Stimulated activated naive CD8-positive, alpha-beta T cell treated with anti-CD3 and anti-CD28 coated beads, Interleukin-15, Interleukin-2, amounts not matched to agents 100 ng/mL and 50 ng/mL, for 24 hours (primary cell): ENCODE measurements around the gene ZNF207.
"Not testable (repeated sequence)": the region's sequence is repeated elsewhere in the genome, so short reads cannot be mapped to it uniquely, and the experiment has no call there.

Experiments used
- H3K27ac Mint-ChIP-seq: one replicate; pipeline ENCODE4 v1.8.0; 2021; ENCODE audit warnings: mild to moderate bottlenecking, mixed read lengths
- H3K27me3 Mint-ChIP-seq: one replicate; pipeline ENCODE4 v1.8.0; 2021; ENCODE audit warnings: mixed read lengths
- H3K36me3 Mint-ChIP-seq: one replicate; pipeline ENCODE4 v1.8.0; 2021; ENCODE audit warnings: low read depth, mixed read lengths
- H3K4me1 Mint-ChIP-seq: one replicate; pipeline ENCODE4 v1.8.0; 2021; ENCODE audit warnings: low read depth, mixed read lengths
- H3K4me3 Mint-ChIP-seq: one replicate; pipeline ENCODE4 v1.8.0; 2021; ENCODE audit warnings: mild to moderate bottlenecking, mixed read lengths
- H3K9me3 Mint-ChIP-seq: one replicate; pipeline ENCODE4 v1.8.0; 2021; ENCODE audit warnings: mixed read lengths

The ZNF207 gene

GRCh38 chr17:32388613-32389459, 38.9 kb downstream of the ZNF207 start:
- Mint-ChIP-seq H3K9me3 (no peaks in the 10 kb centered on the region), H3K4me1 (peaks cover 5% of the 10 kb centered on the region), H3K27ac (no peak overlapping the region), H3K27me3 (no peaks in the 10 kb centered on the region), H3K4me3 (no peak overlapping the region), H3K36me3 (peaks cover 18% of the 10 kb centered on the region)

DNA sequence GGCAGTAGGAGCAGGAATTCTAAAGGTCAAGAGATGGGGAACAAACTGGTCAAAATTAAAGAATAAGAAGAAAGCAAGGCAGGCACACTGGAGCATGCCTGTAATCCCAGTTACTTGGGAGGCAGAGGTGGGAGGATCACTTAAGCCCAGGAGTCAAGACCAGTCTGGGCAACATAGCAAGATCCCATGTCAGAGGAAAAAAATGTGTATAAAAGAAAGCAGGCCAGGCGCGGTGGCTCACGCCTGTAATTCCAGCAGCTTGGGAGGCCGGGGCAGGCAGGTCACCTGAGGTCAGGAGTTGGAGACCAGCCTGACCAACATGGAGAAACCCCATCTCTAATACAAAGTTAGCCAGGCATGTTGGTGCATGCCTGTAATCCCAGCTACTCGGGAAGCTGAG, 43.9 kb downstream of the ZNF207 start:
- Mint-ChIP-seq H3K36me3 (peaks cover 14% of the 10 kb centered on the region), H3K4me3 (no peak overlapping the region), H3K9me3 (no peaks in the 10 kb centered on the region), H3K27me3 (no peaks in the 10 kb centered on the region), H3K4me1 (no peaks in the 10 kb centered on the region), H3K27ac (no peak overlapping the region)

GRCh38 chr17:32396343-32396742, 46.4 kb downstream of the ZNF207 start:
- Mint-ChIP-seq H3K27ac (no peak overlapping the region), H3K4me1 (no peaks in the 10 kb centered on the region), H3K4me3 (no peak overlapping the region), H3K36me3 (peaks cover 9% of the 10 kb centered on the region), H3K9me3 (no peaks in the 10 kb centered on the region), H3K27me3 (no peaks in the 10 kb centered on the region)

DNA sequence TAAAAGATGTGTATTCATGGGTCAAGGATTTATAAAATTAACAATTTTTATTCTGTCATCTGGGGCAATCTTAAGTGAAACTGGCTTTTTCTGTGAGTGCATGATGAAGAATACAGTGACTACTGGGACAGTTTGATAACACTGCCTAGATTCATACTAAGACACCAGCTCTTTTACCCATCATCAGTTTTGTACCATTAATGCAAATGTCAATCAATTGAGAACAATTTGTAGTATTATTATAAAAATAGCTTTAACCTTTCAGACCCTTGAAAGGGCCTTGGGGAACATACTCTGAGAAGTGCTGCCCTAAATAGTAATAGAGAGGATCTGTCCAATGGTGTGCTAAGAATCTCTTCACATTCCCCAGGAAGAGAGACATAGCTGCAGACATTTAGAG, 49.0 kb downstream of the ZNF207 start:
- peaks cover 4% of the 10 kb centered on the region for H3K36me3 Mint-ChIP-seq
- no peaks in the 10 kb centered on the region for H3K27me3 Mint-ChIP-seq
- no peak overlapping the region for H3K4me3 Mint-ChIP-seq
- H3K4me1 Mint-ChIP-seq: no peaks in the 10 kb centered on the region
- H3K9me3 Mint-ChIP-seq: no peaks in the 10 kb centered on the region
- no peak overlapping the region for H3K27ac Mint-ChIP-seq

DNA sequence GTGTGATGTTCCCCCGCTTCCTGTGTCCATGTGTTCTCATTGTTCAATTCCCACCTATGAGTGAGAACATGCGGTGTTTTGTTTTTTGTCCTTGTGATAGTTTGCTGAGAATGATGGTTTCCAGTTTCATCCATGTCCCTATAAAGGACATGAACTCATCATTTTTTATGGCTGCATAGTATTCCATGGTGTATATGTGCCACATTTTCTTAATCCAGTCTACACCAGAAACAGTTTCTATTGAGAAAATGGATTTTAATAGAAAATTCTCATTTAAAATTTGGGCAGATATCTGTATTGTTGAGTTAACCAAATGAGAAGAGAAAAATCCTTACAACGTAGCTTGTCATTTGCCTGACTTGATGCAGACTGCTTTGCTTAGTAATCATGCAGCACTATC, 60.1 kb downstream of the ZNF207 start:
- not testable (repeated sequence) for H3K36me3 Mint-ChIP-seq, H3K4me1 Mint-ChIP-seq, H3K27me3 Mint-ChIP-seq, H3K4me3 Mint-ChIP-seq, H3K27ac Mint-ChIP-seq, H3K9me3 Mint-ChIP-seq

DNA sequence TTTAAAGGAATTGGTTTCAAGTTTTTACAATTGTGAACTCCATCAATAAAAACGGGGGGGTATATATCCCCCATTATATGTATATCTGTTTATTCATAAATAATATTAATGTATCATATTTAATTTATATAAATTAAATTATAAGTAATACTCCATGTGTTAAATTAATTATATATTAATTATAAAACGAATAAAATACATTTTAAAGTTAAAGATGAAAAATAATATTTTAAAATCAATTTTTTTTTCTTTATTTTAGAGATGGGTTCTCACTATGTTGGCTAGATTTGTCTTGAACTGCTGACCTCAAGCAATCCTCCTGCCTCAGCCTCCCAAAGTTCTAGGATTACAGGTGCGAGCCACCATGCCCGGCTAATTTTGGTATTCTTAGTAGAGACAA, 76.9 kb downstream of the ZNF207 start:
- Mint-ChIP-seq H3K36me3 (peaks cover 17% of the 10 kb centered on the region), H3K4me3 (no peak overlapping the region), H3K27me3 (no peaks in the 10 kb centered on the region), H3K27ac (no peak overlapping the region), H3K9me3 (peaks cover 18% of the 10 kb centered on the region), H3K4me1 (no peaks in the 10 kb centered on the region)

DNA sequence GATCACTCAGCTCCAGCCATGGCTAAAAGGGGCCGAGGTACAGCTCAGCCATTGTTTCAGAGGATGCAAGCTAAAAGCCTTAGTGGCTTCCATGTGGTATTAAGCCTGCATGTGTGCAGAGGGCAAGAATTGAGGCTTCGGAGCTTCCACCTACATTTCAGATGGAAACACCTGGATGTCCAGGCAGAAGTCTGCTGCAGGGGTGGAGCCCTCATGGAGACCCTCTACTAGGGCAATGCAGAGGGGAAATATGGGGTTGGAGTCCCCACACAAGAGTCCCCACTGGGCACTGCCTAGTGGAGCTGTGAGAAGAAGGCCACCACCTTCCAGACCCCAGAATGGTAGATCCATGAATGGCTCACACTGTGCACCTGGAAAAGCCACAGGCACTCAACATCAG, 79.6 kb downstream of the ZNF207 start:
- Mint-ChIP-seq H3K4me1 (no peaks in the 10 kb centered on the region), H3K27me3 (no peaks in the 10 kb centered on the region), H3K27ac (no peak overlapping the region), H3K4me3 (no peak overlapping the region), H3K36me3 (peaks cover 17% of the 10 kb centered on the region), H3K9me3 (peaks cover 18% of the 10 kb centered on the region)
